HCEC 1CT (cell line): ENCODE data around the gene JKAMP.
A peak's percentile ranks its signal among the peaks of the same experiment; 100 is the strongest.

Experiments used
- DNase-seq: peaks from one replicate; pipeline ENCODE4 v3.0.0-alpha.2; 2017

JKAMP gene

GRCh38 chr14:59481871-59482540, 2.3 kb upstream of the JKAMP start:
- peak; percentile 82 for DNase-seq

- DNase-seq = peak; percentile 92
Observed at GRCh38 chr14:59482541-59483331, 1.6 kb upstream of the JKAMP start.

- peak; percentile 58 for DNase-seq
Observed at GRCh38 chr14:59483363-59483762, 954 bp upstream of the JKAMP start.

- peak; percentile 13 for DNase-seq
Observed at GRCh38 chr14:59484639-59485175, 390 bp downstream of the JKAMP start.

- DNase-seq = no peak
Observed at GRCh38 chr14:59490756-59491155, 6.4 kb downstream of the JKAMP start.

GRCh38 chr14:59492384-59492783, 8.1 kb downstream of the JKAMP start:
- no peak for DNase-seq

GRCh38 chr14:59500732-59501131, 16.4 kb downstream of the JKAMP start:
- DNase-seq = no peak

- no peak for DNase-seq
Observed at GRCh38 chr14:59503256-59503655, 18.9 kb downstream of the JKAMP start.

- peak; percentile 58 for DNase-seq
Observed at GRCh38 chr14:59507063-59507751, 22.9 kb downstream of the JKAMP start.

- DNase-seq = no peak
Observed at GRCh38 chr14:59507752-59508103, 23.4 kb downstream of the JKAMP start.

- DNase-seq = no peak
Observed at GRCh38 chr14:59509101-59509500, 24.8 kb downstream of the JKAMP start.

GRCh38 chr14:59510001-59510400, 25.7 kb downstream of the JKAMP start:
- DNase-seq = no peak

- DNase-seq = no peak
Observed at GRCh38 chr14:59510966-59511365, 26.6 kb downstream of the JKAMP start.

- DNase-seq = no peak
Observed at GRCh38 chr14:59511916-59512575, 27.7 kb downstream of the JKAMP start.

- no peak for DNase-seq
Observed at GRCh38 chr14:59520224-59520623, 35.9 kb downstream of the JKAMP start.

- no peak for DNase-seq
Observed at GRCh38 chr14:59529189-59529588, 44.9 kb downstream of the JKAMP start.

- no peak for DNase-seq
Observed at GRCh38 chr14:59530349-59530748, 46.0 kb downstream of the JKAMP start.

- no peak for DNase-seq
Observed at GRCh38 chr14:59532419-59532818, 48.1 kb downstream of the JKAMP start.

GRCh38 chr14:59534361-59534987, 50.2 kb downstream of the JKAMP start:
- no peak for DNase-seq

- no peak for DNase-seq
Observed at GRCh38 chr14:59537476-59537875, 53.2 kb downstream of the JKAMP start.

GRCh38 chr14:59538936-59539335, 54.6 kb downstream of the JKAMP start:
- no peak for DNase-seq

- no peak for DNase-seq
Observed at GRCh38 chr14:59540852-59541251, 56.5 kb downstream of the JKAMP start.

GRCh38 chr14:59541731-59542130, 57.4 kb downstream of the JKAMP start:
- no peak for DNase-seq
